Calu3 (cell line): ENCODE results near the gene SPEM1. TPM values are rescaled to one million over a fixed set of nuclear protein-coding genes. Genes with fewer than 3 reads are reported as not detected.

Experiments
- BruUV-seq: library from RNA; stranded (reverse); fragments of 400-500 nt; replicated peaks from 2 replicates; lab custom pipeline; 2021; lab: Mats Ljungman, UMichigan
- CTCF ChIA-PET: fragments of 300-600 bp; sonication (Branson Sonifier 250); formaldehyde crosslinking; loops from one replicate; lab custom pipeline; 2022; ENCODE audit warnings: antibody characterized with exemption; lab: Charles Lee
- DNase-seq: peaks from one replicate; pipeline ENCODE4 v3.0.0; 2022
- H3K27ac Mint-ChIP-seq: one replicate; pipeline ENCODE4 v1.8.0; 2022; ENCODE audit warnings: mixed read lengths; ENCODE audit not compliant: unreplicated experiment
- H3K27me3 Mint-ChIP-seq: one replicate; pipeline ENCODE4 v1.8.0; 2022; ENCODE audit warnings: mixed read lengths; ENCODE audit not compliant: unreplicated experiment
- H3K36me3 Mint-ChIP-seq: one replicate; pipeline ENCODE4 v1.8.0; 2022; ENCODE audit warnings: mild to moderate bottlenecking, moderate library complexity, mixed read lengths; ENCODE audit not compliant: insufficient read depth, unreplicated experiment
- H3K4me1 Mint-ChIP-seq: one replicate; pipeline ENCODE4 v1.8.0; 2022; ENCODE audit warnings: mild to moderate bottlenecking, low read depth, mixed read lengths; ENCODE audit not compliant: unreplicated experiment
- H3K4me3 Mint-ChIP-seq: one replicate; pipeline ENCODE4 v1.8.0; 2022; ENCODE audit warnings: mild to moderate bottlenecking, low read depth, moderate library complexity, mixed read lengths; ENCODE audit not compliant: unreplicated experiment
- H3K9me3 Mint-ChIP-seq: one replicate; pipeline ENCODE4 v1.8.0; 2022; ENCODE audit warnings: low read depth, mixed read lengths; ENCODE audit not compliant: unreplicated experiment
- intact Hi-C: fragments of 100-400 bp; cut with micrococcal nuclease; formaldehyde crosslinking; loops from one replicate; pipeline ENCODE4 v1.10.0; 2022; ENCODE audit not compliant: unreplicated experiment
- total RNA-seq: library from RNA; stranded (reverse); gene quantifications from 2 replicates; pipeline ENCODE4 v1.2.3, GENCODE V29; 2022
- TF ChIP-seq, protein P1 (sequence below): fragments of 200-600 bp; IDR thresholded peaks from one replicate; pipeline ENCODE4 v1.8.0; 2022; ENCODE audit warnings: antibody characterized with exemption; ENCODE audit not compliant: unreplicated experiment

Gene SPEM1
- total RNA-seq, 1 experiment from 2014 or later = not detected

- DNase-seq = no peak
- intact Hi-C loops = no loop called here
- Mint-ChIP-seq H3K9me3 (no peaks in the 10 kb centered on the region), H3K36me3 (peaks cover 9% of the 10 kb centered on the region), H3K4me3 (no peak overlapping the region), H3K4me1 (no peaks in the 10 kb centered on the region), H3K27me3 (peaks cover under 1% of the 10 kb centered on the region), H3K27ac (no peak overlapping the region)
- TF ChIP-seq, protein P1, sequence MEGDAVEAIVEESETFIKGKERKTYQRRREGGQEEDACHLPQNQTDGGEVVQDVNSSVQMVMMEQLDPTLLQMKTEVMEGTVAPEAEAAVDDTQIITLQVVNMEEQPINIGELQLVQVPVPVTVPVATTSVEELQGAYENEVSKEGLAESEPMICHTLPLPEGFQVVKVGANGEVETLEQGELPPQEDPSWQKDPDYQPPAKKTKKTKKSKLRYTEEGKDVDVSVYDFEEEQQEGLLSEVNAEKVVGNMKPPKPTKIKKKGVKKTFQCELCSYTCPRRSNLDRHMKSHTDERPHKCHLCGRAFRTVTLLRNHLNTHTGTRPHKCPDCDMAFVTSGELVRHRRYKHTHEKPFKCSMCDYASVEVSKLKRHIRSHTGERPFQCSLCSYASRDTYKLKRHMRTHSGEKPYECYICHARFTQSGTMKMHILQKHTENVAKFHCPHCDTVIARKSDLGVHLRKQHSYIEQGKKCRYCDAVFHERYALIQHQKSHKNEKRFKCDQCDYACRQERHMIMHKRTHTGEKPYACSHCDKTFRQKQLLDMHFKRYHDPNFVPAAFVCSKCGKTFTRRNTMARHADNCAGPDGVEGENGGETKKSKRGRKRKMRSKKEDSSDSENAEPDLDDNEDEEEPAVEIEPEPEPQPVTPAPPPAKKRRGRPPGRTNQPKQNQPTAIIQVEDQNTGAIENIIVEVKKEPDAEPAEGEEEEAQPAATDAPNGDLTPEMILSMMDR = no peak
- CTCF ChIA-PET = no interaction called here
- no TSS peak for BruUV-seq
These were observed 6.7 kb upstream of the SPEM1 start for GRCh38 chr17:7413346-7413985.

GRCh38 chr17:7414837-7415236 lies 5.3 kb upstream of the SPEM1 start:
- no peaks in the 10 kb centered on the region for H3K9me3 Mint-ChIP-seq
- peaks cover 9% of the 10 kb centered on the region for H3K36me3 Mint-ChIP-seq
- H3K4me1 Mint-ChIP-seq = no peaks in the 10 kb centered on the region
- TF ChIP-seq, protein P1 = no peak
- CTCF ChIA-PET = no interaction called here
- H3K27me3 Mint-ChIP-seq = peaks cover 14% of the 10 kb centered on the region
- H3K4me3 Mint-ChIP-seq = no peak overlapping the region
- intact Hi-C loops = no loop called here
- BruUV-seq = no TSS peak
- DNase-seq = no peak
- no peak overlapping the region for H3K27ac Mint-ChIP-seq

GRCh38 chr17:7415784-7416183 lies 4.3 kb upstream of the SPEM1 start:
- H3K4me1 Mint-ChIP-seq = no peaks in the 10 kb centered on the region
- CTCF ChIA-PET = no interaction called here

DNA sequence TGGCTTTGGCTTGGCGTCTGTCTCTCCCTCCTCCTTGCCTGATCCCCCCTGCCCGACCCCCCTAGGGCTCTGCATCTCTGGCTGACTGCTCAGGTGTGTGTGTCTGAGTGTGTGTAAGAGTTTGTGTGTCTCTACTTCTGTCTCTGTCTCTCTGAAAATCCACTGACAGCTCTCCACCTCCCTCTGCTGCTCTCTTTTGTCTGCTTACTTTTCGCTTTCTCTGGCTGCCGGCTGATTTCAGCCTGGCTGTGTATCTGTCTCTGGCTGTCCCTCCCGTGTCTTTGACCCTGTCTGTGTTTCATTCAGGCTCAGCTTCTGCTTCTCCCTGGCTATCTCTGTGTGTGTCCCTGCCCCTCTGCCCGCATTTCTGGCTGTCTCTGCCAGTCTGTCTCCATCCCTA lies 3.8 kb upstream of the SPEM1 start:
- DNase-seq = no peak
- H3K9me3 Mint-ChIP-seq = no peaks in the 10 kb centered on the region
- peaks cover 15% of the 10 kb centered on the region for H3K27me3 Mint-ChIP-seq
- no TSS peak for BruUV-seq
- H3K27ac Mint-ChIP-seq = no peak overlapping the region
- CTCF ChIA-PET = no interaction called here
- H3K4me3 Mint-ChIP-seq = no peak overlapping the region
- TF ChIP-seq, protein P1 = no peak
- H3K4me1 Mint-ChIP-seq = no peaks in the 10 kb centered on the region
- peaks cover 4% of the 10 kb centered on the region for H3K36me3 Mint-ChIP-seq
- intact Hi-C loops = no loop called here

More at GRCh38 chr17:7415784-7416183, 4.3 kb upstream of the SPEM1 start:
- DNase-seq = no peak
- H3K36me3 Mint-ChIP-seq = peaks cover 9% of the 10 kb centered on the region
- TF ChIP-seq, protein P1 = no peak
- H3K4me3 Mint-ChIP-seq = no peak overlapping the region
- H3K27me3 Mint-ChIP-seq = peaks cover 15% of the 10 kb centered on the region
- H3K27ac Mint-ChIP-seq = no peak overlapping the region
- H3K9me3 Mint-ChIP-seq = no peaks in the 10 kb centered on the region
- BruUV-seq = no TSS peak
- intact Hi-C loops = no loop called here
